DOHH2 (cell line): Measurements from ENCODE around the gene PPAT.
A peak's percentile ranks its signal among the peaks of the same experiment; 100 is the strongest.

Experiments used
- H3F3A ChIP-seq: fragments of 200-600 bp; sonication (generic), shearing (Covaris generic); 2 replicates; pipeline ENCODE4 v1.6.0; 2016; ENCODE audit warnings: antibody characterized with exemption, mild to moderate bottlenecking; ENCODE audit not compliant: control insufficient read depth, insufficient read depth
- H3K27ac ChIP-seq: fragments of 200-600 bp; sonication (generic); 2 replicates; pipeline ENCODE4 v1.5.1; 2014; ENCODE audit warnings: low read depth, mild to moderate bottlenecking, low read length, moderate library complexity
- H3K27me3 ChIP-seq: fragments of 200-600 bp; sonication (generic); 2 replicates; pipeline ENCODE4 v1.6.1; 2014; ENCODE audit warnings: mild to moderate bottlenecking, low read length, mixed read lengths; ENCODE audit not compliant: control insufficient read depth
- H3K36me3 ChIP-seq: fragments of 200-600 bp; sonication (generic); 2 replicates; pipeline ENCODE4 v1.6.1; 2014; ENCODE audit warnings: mild to moderate bottlenecking, low read length, moderate library complexity, mixed read lengths; ENCODE audit not compliant: control insufficient read depth
- H3K4me1 ChIP-seq: fragments of 200-600 bp; sonication (generic); 2 replicates; pipeline ENCODE4 v1.6.1; 2014; ENCODE audit warnings: mild to moderate bottlenecking, low read length, mixed read lengths; ENCODE audit not compliant: control insufficient read depth
- H3K4me2 ChIP-seq: fragments of 200-600 bp; sonication (generic); 2 replicates; pipeline ENCODE4 v1.6.0; 2014; ENCODE audit warnings: mild to moderate bottlenecking, low read length, moderate library complexity
- H3K4me3 ChIP-seq: fragments of 200-600 bp; sonication (generic); 2 replicates; pipeline ENCODE4 v1.5.1; 2014; ENCODE audit warnings: mild to moderate bottlenecking, low read length, mixed read lengths
- H3K79me2 ChIP-seq: fragments of 200-600 bp; sonication (generic); 2 replicates; pipeline ENCODE4 v1.6.1; 2014; ENCODE audit warnings: mild to moderate bottlenecking, low read length, mixed read lengths; ENCODE audit not compliant: control insufficient read depth
- H3K9me2 ChIP-seq: fragments of 200-600 bp; sonication (generic); replicated peaks from 2 replicates; pipeline ENCODE4 v1.6.1; 2014; ENCODE audit warnings: mild to moderate bottlenecking, low read length, mixed read lengths; ENCODE audit not compliant: control insufficient read depth
- H3K9me3 ChIP-seq: fragments of 200-600 bp; sonication (generic); 2 replicates; pipeline ENCODE4 v1.6.1; 2014; ENCODE audit warnings: antibody characterized with exemption, low read length, mixed read lengths; ENCODE audit not compliant: control insufficient read depth, insufficient read depth
- H4K20me1 ChIP-seq: fragments of 200-600 bp; sonication (generic); 2 replicates; pipeline ENCODE4 v1.6.0; 2014; ENCODE audit warnings: low read depth, mild to moderate bottlenecking, antibody characterized with exemption, low read length, moderate library complexity; ENCODE audit not compliant: control insufficient read depth, insufficient read depth
- CTCF ChIP-seq: fragments of 200-600 bp; sonication (generic); IDR thresholded peaks from one replicate; pipeline ENCODE4 v1.5.1; 2014; ENCODE audit warnings: antibody characterized with exemption, mild to moderate bottlenecking, low read depth, low read length; ENCODE audit not compliant: poor library complexity, severe bottlenecking
- EZH2phosphoT487 ChIP-seq: fragments of 200-600 bp; sonication (generic); IDR thresholded peaks from 2 replicates; pipeline ENCODE4 v1.6.1; 2017; ENCODE audit warnings: borderline replicate concordance, mild to moderate bottlenecking, antibody characterized with exemption, low read length, moderate library complexity, mixed read lengths

PPAT gene

DNA sequence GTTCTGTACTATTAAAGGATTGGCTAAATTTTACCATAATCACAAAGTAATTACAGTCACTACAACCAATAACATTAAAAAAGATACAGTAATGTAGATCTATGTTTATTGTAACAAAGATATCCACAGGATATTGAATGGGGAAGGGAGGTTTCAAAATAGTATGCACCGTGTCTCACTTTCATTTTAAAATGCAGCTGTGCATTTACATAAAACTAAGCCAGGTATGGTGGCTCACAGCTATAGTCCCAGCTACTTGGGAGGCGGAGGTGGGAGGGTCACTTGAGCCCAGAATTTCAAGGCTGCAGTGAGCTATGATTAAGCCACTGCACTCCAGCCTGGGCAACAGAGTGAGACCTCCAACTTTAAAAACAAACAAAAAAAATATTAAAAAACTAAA is 40.5 kb upstream of the PPAT start:
- Histone ChIP-seq H3K27ac (peak overlapping the region; percentile 54), H3K27me3 (no peaks in the 10 kb centered on the region), H3K9me3 (no peaks in the 10 kb centered on the region), H3K4me1 (peaks cover 13% of the 10 kb centered on the region), H3F3A (0 out of 2 replicates have a peak, but pooled peaks cover 4% of the 10 kb centered on the region), H3K9me2 (no peaks in the 10 kb centered on the region), H3K4me2 (peak overlapping the region; percentile 43), H3K79me2 (peaks cover 14% of the 10 kb centered on the region), H3K36me3 (peaks cover 89% of the 10 kb centered on the region), H4K20me1 (no peaks in the 10 kb centered on the region), H3K4me3 (no peak overlapping the region; the same call in 1 of the 2 replicates)
- TF ChIP-seq CTCF (no peak), EZH2phosphoT487 (no peak)

GRCh38 chr4:56469489-56470210 is 34.2 kb upstream of the PPAT start:
- peak overlapping the region; percentile 85 for H3K4me2 ChIP-seq

DNA sequence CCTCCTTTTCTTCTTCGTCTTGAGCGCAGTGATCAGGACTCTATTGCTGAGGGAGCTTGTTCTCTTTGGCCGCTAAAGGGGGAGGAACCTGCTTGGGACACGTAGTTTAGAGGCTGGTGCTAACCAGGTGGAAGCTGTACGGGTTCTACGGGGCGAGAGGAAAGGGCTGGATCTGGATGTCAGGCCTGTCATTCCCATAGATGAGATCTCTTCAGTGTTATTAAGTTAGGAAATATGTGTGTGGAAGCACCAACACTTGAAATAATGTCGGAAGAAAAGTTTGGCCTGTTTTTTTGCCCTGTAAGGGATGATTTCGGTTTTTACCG is 32.6 kb upstream of the PPAT start:
- Histone ChIP-seq H4K20me1 (peaks cover 9% of the 10 kb centered on the region; the same call in 1 of the 2 replicates), H3K9me2 (no peaks in the 10 kb centered on the region), H3K4me3 (peak overlapping the region; percentile 100), H3F3A (peaks cover 28% of the 10 kb centered on the region), H3K27ac (peak overlapping the region; percentile 80), H3K36me3 (peaks cover 68% of the 10 kb centered on the region), H3K4me2 (peak overlapping the region; percentile 85), H3K4me1 (peaks cover 47% of the 10 kb centered on the region), H3K9me3 (no peaks in the 10 kb centered on the region), H3K79me2 (peaks cover 89% of the 10 kb centered on the region), H3K27me3 (no peaks in the 10 kb centered on the region)
- no peak for TF ChIP-seq EZH2phosphoT487
- TF ChIP-seq CTCF, result no peak

More at GRCh38 chr4:56469489-56470210, 34.2 kb upstream of the PPAT start:
- Histone ChIP-seq H3K4me1 (peaks cover 37% of the 10 kb centered on the region), H3K4me3 (peak overlapping the region; percentile 100), H3K9me2 (no peaks in the 10 kb centered on the region), H3K9me3 (no peaks in the 10 kb centered on the region), H3K36me3 (peaks cover 68% of the 10 kb centered on the region), H3K27ac (no peak overlapping the region), H4K20me1 (peaks cover 7% of the 10 kb centered on the region; the same call in 1 of the 2 replicates), H3F3A (peaks cover 14% of the 10 kb centered on the region), H3K79me2 (peaks cover 77% of the 10 kb centered on the region), H3K27me3 (no peaks in the 10 kb centered on the region)
- TF ChIP-seq EZH2phosphoT487 (no peak), CTCF (no peak)
